Epithelial cell of prostate (primary cell): ENCODE data around the gene MCOLN2.
A peak's percentile ranks its signal among the peaks of the same experiment; 100 is the strongest.

Experiments used
- DNase-seq: peaks from one replicate; pipeline ENCODE4 v3.0.0-alpha.2; 2011; ENCODE audit warnings: low read depth, low spot score
- H3K27ac ChIP-seq: fragments of 450-650 bp; 2 replicates; pipeline ENCODE4 v1.5.1; 2017; ENCODE audit warnings: mild to moderate bottlenecking

The MCOLN2 gene

DNA sequence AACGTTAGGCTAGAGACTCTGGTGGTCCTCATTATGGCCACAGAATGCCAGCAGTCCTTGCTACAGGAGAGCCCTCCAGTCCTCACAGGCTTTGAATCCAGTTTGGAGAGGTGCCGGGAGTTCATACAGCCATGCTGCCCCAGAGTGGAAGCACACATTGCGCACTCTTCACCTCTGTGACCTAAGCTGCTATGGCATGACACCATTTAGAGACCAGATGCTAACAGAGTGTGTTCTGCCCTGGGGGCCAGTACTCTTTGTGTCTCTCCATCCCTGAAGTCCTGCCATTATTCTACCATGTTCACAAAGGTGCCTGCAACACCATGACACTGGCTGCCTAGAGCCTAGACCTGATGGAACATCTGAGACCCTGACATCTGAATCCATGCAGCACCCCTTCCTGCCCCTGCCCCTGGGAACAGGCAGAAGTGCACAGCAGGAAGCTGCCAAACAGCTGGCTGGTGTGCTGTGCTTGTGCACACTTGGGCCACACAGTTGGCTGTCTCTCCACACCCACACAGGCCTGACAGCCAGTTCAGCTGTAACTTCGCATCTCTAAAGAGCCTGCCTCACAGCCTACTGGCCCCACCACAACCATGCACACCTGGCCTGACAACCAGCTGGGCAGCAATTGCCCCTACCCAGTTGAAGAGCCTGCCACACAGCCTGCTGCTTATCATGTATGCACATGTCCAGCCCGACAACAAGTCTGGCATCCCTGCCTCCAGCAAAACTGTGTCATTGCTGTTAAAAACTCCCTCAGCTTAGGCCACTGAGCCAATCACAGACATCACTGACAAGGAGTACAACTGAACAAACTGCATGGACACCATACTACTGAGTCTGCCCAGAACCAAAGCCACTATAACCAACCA, 49.1 kb downstream of the MCOLN2 start:
- DNase-seq = peak; percentile 66
- H3K27ac ChIP-seq = peak overlapping the region; percentile 34

GRCh38 chr1:84946631-84947030, 50.3 kb downstream of the MCOLN2 start:
- H3K27ac ChIP-seq = peak overlapping the region; percentile 34
- no peak for DNase-seq

DNA sequence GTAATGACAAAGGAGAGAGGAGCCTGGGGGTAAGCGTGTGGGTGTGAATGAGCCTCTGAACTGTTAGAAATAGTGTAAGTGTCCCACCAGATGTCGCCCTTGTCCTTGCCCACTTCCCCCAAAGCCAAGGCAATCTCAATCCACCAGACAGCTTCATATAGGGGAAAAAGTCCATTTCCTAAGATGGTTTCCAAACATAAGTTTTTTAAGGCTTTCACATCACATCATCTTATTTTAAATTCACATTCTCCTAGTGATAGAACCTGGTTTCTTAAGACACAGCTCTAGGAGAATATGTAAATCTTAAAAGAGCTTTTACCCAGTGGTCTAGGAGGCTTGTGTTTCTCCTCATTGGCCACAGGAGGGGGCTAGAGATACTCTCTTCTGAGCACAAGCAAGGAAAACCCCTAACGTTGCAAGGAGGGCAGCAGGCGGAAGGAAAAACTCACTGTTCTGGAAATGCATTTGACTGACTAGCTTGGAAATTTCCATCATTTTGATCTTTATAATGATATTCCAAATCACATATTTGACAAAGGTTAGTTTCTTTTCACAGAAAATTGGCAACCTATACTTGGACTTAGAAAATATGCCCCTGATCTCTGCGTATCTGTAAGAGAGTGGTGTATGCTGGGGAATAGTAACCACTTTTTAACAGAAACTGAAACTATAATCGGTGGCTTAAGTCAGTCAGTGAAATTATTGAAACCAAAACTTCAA, 52.0 kb downstream of the MCOLN2 start:
- no peak overlapping the region for H3K27ac ChIP-seq
- DNase-seq = no peak

- no peak overlapping the region for H3K27ac ChIP-seq
- no peak for DNase-seq
These were observed 55.1 kb downstream of the MCOLN2 start for GRCh38 chr1:84941843-84942242.

DNA sequence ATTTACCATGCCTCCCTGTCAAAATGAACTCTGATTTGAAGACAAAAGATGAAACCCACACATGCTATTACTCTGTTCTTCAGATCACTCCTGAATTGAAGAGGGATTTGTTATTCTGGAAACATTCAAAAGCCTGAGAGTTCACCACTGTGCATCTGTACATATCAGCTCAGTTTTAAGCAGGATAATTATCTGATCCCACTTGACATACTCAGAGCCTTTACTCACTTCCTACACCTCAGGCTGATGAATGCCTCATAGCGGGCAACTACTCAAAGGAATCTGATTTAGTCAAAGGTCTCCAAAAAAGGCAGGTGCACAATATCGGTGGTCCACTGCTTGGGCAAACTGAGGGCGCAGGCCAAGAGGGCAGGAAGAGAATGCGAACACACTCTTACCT, 56.4 kb downstream of the MCOLN2 start:
- DNase-seq = no peak
- H3K27ac ChIP-seq = peak overlapping the region; percentile 3

DNA sequence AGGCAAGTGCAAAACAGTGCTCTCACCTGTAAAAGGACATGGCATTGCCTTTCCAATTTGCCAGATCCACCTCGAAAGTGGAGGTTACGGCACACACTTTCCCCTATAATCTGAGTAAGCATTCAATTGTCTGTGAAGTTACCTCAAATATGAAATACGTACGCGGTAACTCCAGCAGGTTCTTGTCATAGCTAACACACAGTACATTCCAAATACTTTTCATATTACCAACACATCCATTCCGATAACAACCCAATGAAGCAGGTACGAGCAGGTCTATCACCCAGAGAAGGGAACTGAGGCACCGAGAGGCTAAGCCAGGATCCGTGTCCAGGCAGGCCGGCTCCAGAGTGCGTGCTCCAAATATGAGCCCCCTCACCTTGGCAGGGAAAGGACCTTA, 57.2 kb downstream of the MCOLN2 start:
- DNase-seq = no peak
- no peak overlapping the region for H3K27ac ChIP-seq

DNA sequence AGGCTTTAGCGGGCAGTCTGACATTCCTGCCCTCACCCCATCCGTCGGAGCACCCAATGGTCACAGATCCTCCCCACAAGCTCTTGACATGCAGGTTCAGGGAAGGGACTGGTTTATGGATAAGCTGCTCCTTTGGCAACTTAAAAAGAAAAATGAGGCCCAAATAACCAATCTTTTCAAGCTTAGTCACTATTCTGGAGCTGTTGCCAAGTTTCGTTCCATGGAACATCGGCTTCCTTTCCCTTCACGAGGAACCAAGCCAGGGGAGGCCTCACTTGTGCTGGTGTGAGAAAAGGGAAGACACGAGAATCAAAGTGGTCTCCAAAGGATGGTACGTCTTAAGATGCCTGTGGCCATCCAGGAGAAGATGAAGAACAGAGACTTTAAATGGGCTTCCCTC, 57.8 kb downstream of the MCOLN2 start:
- no peak for DNase-seq
- H3K27ac ChIP-seq = no peak overlapping the region

- DNase-seq = no peak
- H3K27ac ChIP-seq = no peak overlapping the region
These were observed 60.6 kb downstream of the MCOLN2 start for GRCh38 chr1:84936116-84936810.

DNA sequence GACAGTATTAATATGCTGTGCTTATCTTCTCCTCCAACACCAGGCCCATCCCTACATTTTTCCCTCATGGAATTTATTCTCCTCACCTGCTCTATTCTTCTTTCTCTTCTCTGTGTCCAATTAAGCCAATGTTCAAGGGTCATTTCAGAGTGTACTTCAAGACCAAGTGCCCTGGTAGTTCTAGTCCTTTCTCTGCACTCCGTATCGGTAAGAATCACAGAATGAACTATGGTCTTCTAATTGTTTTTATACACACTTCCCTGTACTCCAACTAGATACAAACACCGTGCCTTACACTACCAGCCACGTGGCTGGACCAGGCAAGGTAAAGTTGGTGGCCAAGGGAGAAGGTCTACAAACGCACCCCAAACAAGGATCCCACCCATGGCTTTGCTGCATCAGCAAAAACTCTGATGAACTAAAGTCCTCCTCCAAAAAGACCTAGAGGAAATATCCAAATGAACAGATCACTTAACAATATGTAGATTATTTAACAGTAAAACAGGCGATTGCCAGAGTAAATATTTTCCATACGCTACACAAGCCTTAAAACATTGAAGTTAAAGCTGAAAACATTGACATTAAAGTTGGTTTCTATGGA, 63.8 kb downstream of the MCOLN2 start:
- no peak overlapping the region for H3K27ac ChIP-seq
- DNase-seq = no peak

- no peak for DNase-seq
- H3K27ac ChIP-seq = no peak overlapping the region
These were observed 66.1 kb downstream of the MCOLN2 start for GRCh38 chr1:84930831-84931230.

- H3K27ac ChIP-seq = no peak overlapping the region
- DNase-seq = no peak
These were observed 66.6 kb downstream of the MCOLN2 start for GRCh38 chr1:84930329-84930728.

DNA sequence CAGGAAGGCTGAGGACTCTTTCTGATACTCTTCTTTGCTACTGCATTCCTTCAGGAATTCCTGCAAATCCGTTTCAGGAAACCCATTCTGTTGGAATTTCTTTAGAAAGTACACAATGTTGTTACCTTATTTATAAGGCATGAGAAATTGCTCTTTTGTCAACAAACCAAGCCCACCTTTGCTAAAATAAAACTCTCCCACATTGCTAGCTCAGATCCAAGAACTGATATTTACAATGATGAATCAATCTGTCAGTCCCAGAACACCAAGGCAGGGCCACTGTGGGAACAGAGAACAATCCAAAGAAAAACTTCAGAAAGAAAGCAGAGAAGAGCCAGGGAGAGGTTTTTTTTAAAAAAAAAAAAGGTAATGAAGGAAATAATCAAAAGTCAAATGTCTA, 67.3 kb downstream of the MCOLN2 start:
- DNase-seq = no peak
- H3K27ac ChIP-seq = no peak overlapping the region

DNA sequence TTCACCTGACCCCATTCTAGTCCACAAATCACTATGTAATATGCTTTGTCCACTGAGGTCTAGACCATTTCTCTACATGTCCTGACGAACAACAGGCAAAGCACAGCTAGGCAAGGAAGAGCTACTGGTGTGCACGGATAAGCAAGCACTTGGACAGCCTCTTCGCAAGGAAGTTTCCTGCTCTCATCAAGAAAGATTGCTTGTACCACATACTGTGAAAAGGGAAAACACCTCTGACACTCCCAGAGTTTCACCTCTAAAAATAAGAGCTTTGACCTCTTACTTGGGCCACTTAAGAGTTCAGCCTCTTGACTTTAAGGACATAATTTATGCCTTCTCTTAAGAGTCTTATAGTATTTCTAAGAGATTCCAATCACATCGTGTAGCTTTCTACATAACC, 67.9 kb downstream of the MCOLN2 start:
- no peak overlapping the region for H3K27ac ChIP-seq
- DNase-seq = no peak

GRCh38 chr1:84923317-84923716, 73.6 kb downstream of the MCOLN2 start:
- DNase-seq = no peak
- no peak overlapping the region for H3K27ac ChIP-seq

DNA sequence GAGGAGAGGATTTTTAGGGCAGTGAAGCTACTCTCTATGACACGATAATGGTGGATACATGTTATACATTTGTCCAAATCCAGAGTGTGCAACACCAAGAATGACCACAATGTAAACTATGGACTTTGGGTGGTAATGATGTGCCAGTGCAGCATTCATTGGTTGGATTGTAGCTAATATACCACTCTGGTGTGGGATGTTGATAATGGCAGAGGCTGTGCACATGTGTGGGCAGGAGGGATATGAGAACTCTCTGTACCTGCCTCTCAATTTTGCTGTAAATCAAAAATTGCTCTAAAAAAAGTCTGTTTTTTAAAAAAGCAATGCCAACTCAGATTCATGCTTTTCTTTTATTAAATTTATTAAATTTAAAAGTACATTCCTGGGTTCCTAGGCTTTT, 76.8 kb downstream of the MCOLN2 start:
- no peak overlapping the region for H3K27ac ChIP-seq
- DNase-seq = no peak

GRCh38 chr1:84919461-84919970, 77.4 kb downstream of the MCOLN2 start:
- H3K27ac ChIP-seq = no peak overlapping the region
- no peak for DNase-seq

DNA sequence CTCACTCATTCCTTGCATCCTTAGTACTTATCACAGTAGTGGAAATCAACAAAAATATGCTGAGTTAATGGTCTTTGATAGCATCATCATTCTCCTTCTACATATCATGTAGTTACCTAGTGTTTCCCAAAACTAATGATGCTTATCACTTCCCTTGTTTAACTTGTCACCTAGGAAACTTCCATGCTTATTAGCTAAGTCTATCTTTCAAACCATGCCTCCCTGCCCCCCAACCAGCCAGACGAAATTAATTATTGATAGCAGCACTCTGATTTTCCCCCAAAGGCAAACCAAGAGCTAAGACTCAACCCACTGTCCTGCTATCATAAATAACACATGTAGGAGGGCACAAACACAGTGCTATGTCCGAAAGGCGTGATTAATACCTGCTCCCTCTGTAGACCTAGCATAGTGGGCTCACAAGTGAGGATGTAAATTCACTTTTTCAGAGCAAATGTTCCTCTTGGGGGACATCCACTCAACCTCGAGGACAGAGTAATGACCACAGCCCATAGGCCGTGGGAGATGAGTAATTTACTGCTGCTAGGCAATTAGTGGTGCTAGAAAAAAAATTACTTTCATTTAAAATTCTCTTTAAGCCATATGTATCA, 78.1 kb downstream of the MCOLN2 start:
- H3K27ac ChIP-seq = no peak overlapping the region
- DNase-seq = no peak

GRCh38 chr1:84916897-84917296, 80.0 kb downstream of the MCOLN2 start:
- no peak for DNase-seq
- no peak overlapping the region for H3K27ac ChIP-seq

DNA sequence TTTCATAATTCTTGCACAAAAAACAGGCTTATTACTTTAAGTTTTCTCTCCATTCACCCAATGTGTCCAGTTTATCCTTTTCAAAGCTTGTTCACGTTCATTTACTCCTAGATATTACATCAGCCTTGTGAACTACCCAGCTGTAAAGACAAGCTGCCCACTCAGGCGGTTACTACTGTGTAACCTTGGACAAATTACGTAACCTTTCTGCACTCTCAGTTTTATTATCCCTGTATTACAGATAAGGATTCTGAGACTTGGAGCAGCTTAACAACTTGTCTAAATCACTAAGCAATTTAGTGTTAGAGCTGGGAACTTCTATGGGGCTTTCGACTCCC, 83.4 kb downstream of the MCOLN2 start:
- no peak overlapping the region for H3K27ac ChIP-seq
- DNase-seq = no peak
